IPS DF 4.7 (cell line): Measurements from ENCODE around the gene U2AF2.

Source experiments
- DNase-seq: peaks from one replicate; pipeline ENCODE4 v3.0.0-alpha.2; 2013; ENCODE audit warnings: low spot score; ENCODE audit errors: extremely low read depth

U2AF2 gene

DNA sequence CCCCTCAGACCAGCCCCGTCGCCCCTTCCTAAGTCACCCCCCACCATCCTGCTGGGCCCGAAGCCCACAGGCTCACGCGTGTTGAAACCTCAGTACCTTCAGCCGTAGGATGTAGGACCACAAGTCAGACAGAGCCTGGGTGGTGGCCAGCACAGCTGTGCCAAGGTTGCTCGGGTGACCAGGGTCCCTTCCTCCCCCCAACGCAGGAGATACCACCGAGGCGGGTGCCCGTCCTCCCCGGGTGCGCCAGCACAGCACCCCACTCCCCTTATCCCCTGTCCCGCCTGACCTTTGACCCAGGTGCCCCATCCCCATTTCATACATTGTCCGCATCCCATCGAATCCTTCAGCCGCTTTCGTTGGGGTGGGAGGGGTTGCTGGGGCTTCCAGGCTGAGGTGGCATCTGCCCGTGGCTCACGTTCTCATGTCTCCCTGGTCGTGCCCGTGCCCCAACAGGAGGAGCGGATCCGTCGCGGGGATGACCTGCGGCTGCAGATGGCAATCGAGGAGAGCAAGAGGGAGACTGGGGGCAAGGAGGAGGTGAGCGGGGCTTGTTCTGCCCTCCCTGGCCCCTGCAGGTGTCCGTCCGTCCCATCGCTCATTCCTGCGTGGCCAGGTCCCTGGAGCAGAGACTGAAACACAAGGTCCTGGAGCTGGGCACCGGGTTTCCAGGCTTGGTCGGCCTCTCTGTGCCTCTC lies 34.7 kb downstream of the U2AF2 start:
- no peak for DNase-seq

DNA sequence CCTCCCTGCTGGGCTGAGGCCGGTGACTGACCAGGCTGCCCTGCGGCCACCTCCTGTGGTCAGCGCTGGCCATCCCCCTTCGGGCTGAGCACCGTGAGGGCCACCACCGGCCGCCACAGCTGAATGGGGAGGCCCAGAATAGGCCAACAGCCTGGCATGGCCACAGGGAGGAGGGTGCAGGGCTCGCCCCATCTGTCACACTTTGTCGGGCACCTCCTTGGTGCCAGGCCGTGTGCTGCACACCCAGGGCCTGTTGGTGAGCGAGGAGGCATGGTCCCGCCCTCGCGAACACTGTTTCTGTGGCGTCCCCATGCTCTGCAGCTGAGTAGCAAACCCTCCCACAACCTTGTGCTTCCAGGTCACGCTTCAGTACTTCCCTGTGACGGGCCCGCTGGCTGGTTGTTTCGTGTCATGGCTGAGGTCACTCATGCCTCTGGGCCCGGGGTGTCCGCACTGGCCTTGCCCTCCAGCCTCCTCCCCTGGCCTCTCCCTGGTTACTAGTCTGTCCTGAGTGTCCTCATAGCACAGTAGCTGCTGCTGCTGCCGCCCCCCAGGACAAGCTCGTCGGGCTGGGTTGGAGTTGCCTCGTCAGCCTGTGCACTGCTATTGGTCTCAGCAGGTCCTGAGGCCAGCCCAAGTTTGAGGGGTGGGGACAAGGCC lies 35.4 kb downstream of the U2AF2 start:
- DNase-seq: no peak

DNA sequence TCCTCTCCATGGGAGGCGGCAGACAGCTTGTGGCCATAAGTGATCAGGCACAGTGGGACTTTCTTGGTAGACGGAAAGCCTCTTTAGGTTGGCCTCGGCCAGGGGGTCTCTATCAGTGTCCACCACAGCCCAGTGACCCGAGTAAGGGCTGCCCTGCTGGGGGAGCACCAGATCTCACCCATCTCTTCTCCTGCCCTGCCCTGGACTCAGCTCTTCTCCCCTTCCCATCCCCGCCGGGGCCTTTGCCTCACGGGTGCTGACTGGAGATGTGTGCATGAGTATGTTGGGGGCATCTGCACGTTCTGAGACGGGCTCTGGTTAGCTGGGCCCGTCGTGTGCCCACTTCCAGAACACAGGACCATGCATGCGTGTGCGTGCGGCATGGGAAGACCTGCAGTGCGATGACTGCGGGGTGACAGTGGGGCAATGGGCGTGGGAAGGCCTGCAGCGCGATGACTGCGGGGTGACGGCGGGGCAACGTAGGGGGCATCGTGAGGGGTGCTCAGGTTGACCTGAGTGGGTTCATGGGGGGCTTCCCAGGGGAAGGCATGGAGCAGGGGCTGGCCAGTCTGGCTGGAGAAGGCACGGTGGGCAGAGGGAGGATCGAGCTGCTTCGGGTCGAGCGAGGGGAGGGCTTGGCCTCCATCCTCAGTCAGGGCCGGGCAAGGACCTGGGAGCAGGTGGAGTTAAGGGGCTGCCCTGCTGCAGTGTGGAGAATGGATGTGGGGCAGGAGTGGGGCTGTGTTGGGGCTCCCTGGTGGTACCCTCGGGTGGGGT lies 36.1 kb downstream of the U2AF2 start:
- no peak for DNase-seq

DNA sequence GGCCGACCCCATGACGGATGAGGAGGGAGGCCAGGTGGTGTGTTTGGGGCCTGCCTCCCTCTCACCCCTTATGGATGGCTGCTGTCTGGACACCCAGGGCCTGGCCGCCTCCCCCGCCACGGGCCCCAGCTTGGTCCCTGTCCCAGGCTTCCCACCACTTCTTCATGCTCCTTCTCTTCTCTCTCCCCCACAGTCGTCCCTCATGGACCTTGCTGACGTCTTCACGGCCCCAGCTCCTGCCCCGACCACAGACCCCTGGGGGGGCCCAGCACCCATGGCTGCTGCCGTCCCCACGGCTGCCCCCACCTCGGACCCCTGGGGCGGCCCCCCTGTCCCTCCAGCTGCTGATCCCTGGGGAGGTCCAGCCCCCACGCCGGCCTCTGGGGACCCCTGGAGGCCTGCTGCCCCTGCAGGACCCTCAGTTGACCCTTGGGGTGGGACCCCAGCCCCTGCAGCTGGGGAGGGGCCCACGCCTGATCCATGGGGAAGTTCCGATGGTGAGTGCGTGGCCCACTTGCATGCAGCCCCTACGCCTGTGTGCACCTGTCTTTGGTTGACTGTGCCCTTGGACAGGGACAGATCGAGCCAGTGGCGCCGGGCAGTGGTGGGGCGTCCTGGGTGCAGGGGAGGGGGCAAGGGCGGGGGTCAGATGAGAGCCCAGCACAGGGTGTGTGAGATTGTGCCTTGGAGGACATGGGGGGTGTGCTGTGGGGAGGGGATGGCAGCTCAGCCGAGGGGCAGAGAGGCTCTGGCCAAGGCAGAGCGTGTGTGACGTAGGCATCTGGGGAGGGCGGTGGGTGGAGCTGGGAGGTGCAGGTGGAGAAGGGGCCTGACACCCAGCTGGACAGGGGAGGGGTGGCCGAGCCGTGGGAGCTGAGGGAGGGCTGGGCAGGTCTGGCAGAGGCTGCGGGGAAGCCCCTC lies 37.0 kb downstream of the U2AF2 start:
- DNase-seq: no peak

DNA sequence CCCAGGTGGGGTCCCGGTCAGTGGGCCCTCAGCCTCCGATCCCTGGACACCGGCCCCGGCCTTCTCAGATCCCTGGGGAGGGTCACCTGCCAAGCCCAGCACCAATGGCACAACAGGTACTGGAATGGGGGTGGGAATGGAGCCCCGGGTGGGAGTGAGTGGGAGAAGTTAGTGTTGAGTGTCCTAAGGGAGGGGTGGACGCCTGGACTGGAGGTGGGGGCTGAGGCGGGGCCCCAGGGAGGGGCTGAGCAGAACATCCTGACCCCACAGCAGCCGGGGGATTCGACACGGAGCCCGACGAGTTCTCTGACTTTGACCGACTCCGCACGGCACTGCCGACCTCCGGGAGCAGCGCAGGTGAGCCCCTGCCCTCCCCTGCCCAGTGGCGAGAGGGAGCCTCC lies 37.8 kb downstream of the U2AF2 start:
- no peak for DNase-seq

DNA sequence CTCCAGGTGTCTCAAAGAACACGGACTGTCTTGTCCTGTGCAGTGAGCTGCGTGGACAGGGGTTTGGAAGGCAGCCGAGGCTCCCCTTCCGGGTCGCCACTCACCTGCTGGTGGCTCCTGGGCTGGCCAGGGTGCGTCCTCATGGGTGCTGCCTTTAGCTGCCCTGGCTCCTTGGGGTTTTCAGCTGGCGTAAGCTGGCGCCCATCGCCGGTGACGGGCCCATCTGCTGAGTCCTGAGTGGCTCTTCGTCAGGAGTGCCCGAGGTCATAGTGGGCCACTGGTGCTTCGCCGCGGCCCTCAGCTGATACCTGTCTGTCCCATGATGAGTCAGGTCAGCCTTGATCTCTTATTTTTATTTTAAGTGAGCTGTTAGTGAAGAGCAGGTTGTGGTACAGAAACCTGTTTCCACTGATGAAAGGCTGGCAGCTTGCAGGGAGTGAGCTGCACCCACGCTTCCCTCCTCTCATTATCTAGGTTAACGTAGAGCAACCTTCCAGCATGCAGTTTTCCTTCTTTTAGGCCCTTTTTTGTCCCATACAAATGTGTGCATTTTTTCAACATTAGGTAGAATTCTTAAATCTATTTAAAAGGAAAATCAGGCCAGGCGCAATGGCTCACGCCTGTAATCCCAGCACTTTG lies 38.6 kb downstream of the U2AF2 start:
- DNase-seq: no peak

DNA sequence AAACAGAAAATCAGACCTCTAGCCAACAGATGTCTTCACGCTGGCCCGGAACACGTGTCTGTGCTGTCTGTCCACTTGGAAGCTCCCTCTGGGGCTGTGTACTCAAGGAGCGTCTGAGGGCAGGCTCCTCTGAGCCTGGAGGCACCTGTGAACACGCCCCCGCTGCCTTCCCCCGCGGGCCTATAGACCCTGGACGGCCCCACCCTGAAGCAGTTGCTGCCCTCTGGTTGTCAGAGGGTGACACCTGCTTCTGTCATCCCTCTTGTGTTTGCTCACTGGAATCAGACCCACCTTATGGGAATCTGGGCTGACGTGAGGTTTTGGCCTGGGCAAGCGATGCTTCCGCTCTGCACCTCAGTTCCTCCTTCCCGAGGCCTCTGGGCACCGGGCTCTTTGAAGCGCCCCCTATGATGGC lies 39.4 kb downstream of the U2AF2 start:
- DNase-seq: no peak

DNA sequence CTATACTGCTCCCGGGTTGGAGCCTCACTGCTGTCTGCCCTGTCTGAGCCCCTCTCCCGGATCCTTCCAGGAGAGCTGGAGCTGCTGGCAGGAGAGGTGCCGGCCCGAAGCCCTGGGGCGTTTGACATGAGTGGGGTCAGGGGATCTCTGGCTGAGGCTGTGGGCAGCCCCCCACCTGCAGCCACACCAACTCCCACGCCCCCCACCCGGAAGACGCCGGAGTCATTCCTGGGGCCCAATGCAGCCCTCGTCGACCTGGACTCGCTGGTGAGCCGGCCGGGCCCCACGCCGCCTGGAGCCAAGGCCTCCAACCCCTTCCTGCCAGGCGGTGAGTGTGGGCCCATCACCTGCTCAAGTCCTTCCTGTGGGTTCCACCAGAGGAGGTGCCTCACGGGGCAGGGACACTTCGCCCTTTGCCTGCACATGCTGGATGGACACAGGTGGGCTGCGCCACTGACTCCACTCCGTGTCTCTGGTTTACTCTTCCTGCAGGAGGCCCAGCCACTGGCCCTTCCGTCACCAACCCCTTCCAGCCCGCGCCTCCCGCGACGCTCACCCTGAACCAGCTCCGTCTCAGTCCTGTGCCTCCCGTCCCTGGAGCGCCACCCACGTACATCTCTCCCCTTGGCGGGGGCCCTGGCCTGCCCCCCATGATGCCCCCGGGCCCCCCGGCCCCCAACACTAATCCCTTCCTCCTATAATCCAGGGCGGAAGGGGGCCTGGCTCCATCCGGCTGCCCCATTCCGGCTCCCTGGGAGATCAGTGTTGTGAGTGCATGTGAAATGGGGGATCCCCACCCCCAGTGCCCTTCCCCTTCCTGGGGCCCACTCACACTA lies 40.0 kb downstream of the U2AF2 start:
- DNase-seq: no peak

DNA sequence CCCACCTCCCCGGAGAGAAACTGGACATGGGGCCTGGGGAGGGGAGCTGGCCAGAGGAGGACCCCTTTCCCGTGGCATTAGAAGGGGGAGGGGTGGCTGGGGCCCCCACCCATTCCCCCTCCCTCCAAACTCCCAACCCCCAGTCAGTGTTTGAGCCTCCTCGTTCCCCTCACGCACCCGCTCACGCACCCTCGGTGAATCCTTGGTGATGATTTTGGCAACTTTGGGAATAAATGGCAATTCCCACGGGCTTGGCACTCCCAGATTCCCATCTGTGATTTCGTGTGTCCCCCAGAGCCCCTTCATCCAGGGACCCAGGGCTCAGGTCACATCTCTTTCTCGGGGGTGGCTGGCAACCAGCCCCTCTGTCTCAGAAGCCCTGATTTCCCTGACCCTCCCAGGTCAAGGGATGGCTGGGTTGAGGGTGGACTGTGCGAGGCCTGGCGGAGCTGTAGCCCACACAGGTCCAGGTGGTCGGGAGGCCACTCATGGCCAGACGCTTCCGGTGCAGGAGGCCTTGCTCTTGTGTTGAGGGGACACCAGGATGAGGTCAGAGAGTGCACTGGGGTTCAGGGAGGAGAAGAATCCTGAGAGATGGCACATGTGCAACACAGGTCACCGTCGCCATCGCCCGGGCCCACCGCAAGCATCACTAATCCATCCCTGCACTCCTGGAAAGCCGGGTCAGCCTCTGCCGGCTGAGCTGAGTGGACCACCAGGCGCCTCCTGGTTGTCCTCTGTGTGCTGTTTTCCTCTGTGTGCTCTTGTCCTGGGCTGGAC lies 40.9 kb downstream of the U2AF2 start:
- DNase-seq: no peak

DNA sequence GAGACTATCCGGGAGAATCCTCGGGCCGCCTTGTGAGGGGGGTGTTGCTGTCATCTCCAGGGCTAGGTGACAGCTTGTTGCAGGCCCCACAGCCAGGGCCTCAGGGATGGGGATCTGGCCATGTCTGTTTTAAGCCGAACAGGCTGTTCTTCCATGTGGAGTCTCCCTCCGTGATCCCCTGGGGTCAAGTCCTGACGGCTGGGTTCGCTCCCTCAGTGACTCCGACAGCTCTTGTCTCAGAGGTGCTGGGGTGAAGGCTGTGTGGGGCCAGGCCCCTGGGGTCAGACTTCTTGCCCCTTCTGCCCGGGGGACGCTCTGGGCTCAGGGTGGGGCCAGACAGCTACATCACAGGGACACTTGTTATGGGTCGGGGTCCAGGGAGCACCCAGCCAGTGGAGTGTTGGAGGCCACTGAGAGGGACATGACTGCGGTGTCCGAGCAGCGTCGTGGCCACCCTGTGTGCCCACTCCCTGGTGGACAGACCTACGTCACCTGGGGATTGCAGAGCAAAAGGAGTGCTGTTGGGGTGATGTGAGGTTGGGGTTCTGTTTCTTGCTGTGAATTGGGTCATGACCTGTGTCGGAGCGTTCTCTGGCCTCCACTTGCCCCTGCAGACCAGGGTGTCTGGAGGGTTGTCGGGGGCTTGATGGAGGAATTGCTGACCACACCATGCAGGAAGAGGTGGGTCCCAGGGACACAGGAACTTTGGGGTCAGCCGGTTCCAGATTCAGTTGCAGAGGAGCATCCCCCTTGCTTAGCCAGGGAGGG lies 41.6 kb downstream of the U2AF2 start:
- no peak for DNase-seq

DNA sequence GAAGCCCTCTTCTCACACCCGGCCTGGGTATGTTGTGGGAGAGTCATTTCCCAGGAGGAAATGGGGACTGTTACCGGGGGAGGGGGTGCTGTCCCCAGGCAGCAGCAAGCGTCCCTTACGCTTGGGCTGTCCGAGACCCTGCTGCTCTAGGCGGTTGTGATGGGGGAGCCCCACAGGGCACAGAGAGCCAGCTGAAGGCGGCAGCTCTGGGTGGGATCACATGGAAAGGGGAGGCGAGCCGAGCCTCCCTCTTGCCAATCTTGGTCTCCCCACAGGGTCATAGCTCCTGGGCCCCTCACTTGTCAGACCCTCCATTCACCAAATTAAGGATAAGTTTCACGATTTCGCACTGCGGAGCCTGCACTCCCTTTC lies 42.2 kb downstream of the U2AF2 start:
- DNase-seq: no peak

DNA sequence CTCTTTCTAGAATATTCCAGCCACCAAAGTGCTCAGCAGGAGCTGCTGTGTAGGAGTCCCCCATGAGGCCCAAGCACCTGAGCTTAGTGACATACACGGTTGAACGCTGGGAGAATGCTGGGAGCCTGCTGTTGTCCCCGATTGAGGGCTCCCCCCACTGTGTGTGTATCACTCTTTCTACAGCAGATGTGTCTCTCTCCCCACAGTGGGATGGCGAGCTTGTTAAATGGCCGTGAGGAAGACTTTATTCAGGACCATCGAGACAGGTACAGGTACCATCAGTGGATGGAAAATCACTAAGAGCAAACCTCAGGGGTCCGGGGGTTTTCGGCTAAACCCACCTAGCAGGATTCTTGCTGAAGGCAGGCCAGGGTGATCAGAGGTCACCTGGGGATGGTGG lies 42.9 kb downstream of the U2AF2 start:
- DNase-seq: no peak

DNA sequence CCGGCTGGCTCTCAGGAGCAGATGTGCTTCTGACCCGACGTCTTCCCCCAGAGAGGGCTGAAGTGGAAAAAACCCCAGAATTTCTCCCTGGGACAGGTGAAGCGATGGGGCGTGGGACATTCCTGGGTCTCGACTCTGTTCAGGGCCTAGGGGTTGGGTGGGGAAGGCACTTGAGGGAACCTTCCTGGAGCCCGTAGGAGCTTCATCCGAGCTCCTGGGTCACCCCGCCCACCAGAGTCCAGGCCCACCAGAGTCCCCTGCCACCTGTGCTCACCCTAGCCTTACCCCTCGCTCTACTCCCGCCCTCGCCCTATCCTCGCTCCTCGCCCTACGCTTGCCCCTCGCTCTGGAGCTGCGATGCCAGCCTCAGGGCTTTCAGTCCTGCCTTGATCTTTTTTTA lies 43.4 kb downstream of the U2AF2 start:
- DNase-seq: no peak

DNA sequence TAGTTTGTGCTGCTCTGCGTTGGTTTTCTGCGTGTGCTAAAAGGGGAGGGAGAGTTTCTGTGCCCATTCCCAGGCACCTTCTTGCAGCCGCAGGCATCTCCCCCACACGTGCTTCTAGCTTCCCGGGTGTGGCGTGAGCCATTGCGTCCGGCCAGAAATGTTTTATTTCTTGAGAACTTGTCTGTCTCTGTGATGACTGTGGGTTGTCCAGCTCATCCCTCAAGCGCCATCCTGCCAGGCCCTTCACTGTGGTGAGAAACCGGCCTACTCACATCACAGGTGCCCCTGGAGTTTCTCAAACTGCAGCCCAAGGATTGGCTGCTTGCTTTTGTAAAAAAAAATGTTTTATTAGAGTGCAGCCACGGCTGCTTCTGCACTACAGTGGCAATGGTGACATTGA lies 44.4 kb downstream of the U2AF2 start:
- no peak for DNase-seq

DNA sequence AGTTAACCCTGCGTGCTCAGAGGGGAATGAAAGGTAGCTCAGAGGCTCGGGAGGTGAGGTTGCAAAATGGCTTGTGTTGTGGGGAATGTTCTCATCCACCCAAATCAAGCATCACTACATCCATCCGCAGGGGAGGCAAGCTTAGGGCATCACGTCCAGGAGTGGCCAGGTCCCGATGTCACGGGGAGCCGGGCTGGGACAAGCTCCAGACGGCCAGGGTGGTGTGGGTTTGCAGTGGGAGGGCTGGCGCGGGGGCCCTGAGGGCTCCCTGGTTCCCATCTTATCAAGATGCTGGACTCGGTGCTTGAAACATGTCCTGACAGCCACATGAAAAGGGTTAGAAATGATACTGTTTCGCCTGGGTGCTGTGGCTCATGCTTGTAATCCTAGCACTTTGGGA lies 46.0 kb downstream of the U2AF2 start:
- DNase-seq: no peak

DNA sequence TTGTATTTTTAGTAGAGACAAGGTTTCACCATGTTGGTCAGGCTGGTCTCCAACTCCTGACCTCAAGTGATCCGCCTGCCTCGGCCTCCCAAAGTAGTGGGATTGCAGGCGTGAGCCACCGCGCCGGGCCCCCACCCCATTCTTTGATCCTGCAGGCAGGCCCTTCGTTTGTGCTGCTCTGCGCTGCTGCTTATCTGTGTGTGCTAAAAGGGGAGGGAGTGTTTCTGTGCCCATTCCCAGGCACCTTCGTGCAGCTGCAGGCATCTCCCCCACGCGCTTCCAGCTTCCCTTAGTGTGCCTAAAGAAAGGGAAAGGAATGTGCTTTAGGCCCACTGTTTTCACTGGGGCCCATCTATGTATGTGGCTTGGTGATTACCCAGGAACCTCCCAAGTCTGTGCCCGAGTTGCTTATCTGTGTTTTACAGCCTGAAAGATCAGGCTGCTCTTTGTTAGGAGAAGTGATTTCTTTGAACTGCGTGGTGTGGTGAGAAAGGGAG lies 47.3 kb downstream of the U2AF2 start:
- no peak for DNase-seq

DNA sequence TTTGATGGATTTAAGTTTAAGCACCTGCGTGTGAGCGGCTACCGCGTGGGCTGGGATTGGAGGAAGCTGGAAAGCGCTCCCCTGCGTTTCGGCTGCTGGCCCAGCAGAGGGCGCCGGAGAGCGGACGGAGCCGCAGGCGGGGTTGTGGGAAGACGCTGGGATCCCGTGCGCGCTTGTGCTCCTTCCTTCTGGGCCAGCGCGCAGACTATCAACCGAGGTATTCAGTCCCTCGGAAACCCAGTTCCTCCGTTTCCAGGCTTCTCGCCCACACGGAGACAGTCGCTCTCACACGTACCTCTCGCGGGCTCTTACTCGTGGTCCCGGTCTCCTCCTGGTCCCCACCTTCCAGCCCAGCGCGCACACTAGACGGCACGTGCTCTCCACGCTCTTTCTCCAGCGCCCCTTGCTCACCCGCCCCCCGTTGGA lies 49.0 kb downstream of the U2AF2 start:
- DNase-seq: peak; percentile 46

DNA sequence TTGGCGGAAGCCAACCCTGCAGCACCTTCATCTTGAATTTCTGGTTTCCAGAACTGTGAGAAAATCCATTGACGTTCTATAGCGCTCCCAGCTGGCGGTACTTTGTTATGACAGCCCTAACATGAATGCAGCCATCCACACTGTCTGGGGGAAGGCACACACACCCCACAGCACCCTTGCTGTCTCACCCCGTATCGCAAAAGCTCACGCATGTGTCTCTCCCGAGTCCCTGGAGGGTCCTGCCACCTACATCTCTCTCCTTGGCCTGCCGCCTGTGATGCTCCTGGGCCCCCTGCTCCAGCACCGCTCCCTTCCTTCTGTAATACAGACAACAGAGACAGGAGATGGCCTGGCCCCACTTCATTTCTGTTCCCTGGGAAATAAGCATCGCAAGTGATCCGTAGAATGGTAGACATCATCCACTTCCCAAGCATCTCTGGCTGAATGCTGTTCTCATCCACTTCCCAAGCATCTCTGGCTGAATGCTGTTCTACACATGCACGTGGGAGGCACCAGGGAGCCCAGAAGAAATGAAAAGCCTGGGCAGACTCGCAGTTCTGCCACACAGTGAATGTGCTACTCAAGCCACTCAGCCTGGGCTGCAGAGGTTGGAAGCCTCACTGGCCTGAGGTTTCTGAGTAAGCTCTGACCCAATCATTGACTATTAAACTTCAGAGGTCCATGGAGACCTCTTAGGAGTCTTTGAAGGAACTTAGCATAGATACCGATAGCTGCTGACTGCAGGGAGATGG lies 49.8 kb downstream of the U2AF2 start:
- DNase-seq: no peak
